Epithelial cell of esophagus (primary cell): Measurements from ENCODE around the gene ARRDC5.

Experiments used
- DNase-seq: peaks from one replicate; pipeline ENCODE4 v3.0.0; 2010; ENCODE audit warnings: low read depth
- H3K4me3 ChIP-seq: 2 replicates; pipeline ENCODE4 v1.5.1; 2011; ENCODE audit warnings: mild to moderate bottlenecking, low read length, control low read depth
- TF ChIP-seq, protein P1 (sequence below): IDR thresholded peaks from 2 replicates; pipeline ENCODE4 v1.5.1; 2011; ENCODE audit warnings: low read depth, mild to moderate bottlenecking, low read length, control low read depth, inconsistent platforms; ENCODE audit not compliant: insufficient read depth; ENCODE audit errors: missing control alignments

The ARRDC5 gene

DNA sequence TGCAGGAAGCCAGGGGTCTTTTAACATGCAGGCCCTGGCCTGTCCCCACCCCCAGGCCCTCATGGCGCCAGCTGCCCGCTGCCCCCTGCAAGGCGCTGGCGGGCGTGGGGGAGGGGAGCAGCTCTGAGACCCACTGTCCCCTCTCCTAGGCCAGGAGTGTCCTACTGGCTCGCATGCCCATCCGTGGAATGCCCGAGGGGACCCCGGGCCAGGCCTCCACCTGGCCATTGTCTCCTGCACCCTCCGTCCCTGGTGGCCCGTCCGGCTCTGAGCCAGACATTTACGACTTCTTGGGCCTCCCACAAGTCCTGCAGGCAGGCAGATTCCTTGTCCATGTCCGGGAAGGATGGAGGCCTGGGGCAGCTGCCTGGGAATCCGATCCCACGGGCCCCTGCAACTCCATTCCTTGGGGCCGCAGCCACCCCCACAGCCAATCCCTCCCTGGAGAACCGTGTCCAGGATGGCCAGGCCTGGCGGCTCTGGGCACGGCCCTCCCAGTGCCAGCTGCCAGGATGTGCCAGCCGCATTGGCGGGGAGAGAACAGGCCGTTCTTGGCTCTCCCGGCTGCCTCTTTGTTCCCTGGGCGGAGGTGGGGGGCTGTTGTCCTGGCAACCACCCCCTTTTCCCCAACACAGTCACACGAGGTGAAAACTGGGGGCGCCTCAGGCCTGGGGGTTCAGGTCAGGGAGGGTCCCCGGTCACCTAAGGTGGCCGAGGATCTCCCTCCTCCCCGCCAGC, 24.8 kb downstream of the ARRDC5 start:
- no peak for DNase-seq
- TF ChIP-seq, protein P1, sequence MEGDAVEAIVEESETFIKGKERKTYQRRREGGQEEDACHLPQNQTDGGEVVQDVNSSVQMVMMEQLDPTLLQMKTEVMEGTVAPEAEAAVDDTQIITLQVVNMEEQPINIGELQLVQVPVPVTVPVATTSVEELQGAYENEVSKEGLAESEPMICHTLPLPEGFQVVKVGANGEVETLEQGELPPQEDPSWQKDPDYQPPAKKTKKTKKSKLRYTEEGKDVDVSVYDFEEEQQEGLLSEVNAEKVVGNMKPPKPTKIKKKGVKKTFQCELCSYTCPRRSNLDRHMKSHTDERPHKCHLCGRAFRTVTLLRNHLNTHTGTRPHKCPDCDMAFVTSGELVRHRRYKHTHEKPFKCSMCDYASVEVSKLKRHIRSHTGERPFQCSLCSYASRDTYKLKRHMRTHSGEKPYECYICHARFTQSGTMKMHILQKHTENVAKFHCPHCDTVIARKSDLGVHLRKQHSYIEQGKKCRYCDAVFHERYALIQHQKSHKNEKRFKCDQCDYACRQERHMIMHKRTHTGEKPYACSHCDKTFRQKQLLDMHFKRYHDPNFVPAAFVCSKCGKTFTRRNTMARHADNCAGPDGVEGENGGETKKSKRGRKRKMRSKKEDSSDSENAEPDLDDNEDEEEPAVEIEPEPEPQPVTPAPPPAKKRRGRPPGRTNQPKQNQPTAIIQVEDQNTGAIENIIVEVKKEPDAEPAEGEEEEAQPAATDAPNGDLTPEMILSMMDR = no peak
- H3K4me3 ChIP-seq = no peak overlapping the region

DNA sequence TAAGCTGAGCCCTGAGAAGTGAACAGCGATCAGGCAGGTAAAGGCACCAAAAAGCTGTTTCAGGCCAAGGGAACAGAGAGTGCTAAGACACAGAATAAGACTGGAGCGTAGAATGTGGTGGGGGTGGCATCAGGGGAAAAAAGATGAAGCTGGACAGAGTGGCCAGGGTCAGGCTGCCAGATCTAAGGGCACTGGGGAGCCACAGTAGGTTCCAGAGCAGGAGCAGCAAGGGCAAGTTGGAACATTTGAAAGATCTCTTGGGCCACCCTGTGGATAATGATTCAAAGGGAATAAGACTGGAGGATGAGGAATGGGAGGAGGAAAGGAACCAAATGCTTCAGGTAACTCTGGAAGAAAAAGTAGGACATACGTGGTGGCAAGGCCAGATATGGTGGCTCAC, 28.8 kb downstream of the ARRDC5 start:
- no peak overlapping the region for H3K4me3 ChIP-seq
- no peak for DNase-seq
- TF ChIP-seq, protein P1 = no peak

DNA sequence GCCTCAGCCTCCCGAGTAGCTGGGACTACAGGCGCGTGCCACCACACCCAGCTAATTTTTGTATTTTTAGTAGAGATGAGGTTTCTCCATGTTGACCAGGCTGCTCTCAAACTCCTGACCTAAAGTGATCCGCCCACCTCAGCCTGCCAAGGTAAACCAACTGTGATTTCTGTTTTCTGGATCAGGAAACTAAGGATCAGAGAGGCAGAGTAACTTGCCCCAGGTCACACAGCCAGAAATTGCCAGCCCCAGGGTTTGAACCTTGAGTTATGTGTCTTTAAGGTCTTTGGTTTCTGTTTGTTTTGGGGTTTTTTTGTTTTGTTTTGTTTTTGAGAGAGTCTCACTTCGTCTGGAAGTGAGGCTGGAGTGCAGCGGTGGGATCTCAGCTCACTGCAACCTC, 31.0 kb downstream of the ARRDC5 start:
- no peak overlapping the region for H3K4me3 ChIP-seq
- TF ChIP-seq, protein P1 = no peak
- no peak for DNase-seq

DNA sequence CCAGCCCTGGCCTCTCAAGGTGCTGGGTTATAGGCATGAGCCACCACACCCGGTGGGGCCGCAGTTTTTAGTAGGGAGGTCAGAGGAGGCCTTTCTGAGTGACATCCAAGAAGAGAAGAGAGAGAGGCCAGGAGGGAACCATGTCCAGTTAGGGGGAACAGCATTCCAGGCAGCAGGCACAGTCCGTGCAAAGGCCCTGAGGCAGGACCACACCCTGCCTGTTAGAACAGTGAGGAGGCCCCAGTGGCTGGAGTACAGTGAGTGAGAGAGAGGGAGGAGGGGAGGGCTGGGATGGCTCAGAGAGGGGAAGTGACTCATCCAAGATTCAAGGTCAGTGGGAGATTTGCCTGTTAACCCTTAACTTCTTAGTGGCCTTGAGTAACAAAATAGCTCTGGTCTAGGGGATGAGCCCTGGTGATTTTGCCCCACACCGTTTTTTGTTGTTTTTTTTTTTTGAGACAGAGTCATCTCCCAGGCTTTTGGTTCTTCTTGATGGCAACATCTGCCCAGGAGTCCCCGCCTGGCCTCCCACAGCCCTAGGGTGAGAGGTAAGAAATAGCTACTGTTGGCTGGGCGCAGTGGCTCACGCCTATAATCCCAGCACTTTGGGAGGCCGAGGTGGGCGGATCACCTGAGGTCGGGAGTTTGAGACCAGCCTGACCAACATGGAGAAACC, 32.5 kb downstream of the ARRDC5 start:
- TF ChIP-seq, protein P1 = no peak
- no peak overlapping the region for H3K4me3 ChIP-seq
- DNase-seq = peak; percentile 93

DNA sequence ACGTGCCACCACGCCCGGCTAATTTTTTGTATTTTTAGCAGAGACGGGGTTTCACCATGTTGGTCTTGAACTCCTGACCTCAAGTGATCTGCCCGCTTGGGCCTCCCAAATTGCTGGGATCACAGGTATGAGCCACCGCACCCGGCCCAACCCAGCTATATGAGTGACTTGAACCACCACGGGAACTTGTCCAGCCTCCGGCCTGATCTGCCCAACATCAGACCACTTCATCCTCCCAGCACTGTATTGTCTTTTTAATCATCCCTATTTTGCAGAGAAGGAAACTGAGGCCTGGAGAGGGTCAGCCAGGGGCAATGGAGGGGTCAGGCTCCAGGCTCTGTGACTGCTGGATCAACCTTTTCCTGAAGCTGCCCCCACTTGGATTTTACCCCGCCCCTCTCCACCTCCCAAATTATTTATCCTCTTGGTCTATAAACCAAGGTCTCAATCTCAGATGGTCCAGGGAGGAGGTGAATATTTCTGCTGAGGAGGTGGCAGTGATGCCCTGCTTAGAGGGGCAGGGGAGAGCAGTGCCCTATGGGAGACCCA, 34.3 kb downstream of the ARRDC5 start:
- no peak for DNase-seq
- TF ChIP-seq, protein P1 = no peak
- no peak overlapping the region for H3K4me3 ChIP-seq

DNA sequence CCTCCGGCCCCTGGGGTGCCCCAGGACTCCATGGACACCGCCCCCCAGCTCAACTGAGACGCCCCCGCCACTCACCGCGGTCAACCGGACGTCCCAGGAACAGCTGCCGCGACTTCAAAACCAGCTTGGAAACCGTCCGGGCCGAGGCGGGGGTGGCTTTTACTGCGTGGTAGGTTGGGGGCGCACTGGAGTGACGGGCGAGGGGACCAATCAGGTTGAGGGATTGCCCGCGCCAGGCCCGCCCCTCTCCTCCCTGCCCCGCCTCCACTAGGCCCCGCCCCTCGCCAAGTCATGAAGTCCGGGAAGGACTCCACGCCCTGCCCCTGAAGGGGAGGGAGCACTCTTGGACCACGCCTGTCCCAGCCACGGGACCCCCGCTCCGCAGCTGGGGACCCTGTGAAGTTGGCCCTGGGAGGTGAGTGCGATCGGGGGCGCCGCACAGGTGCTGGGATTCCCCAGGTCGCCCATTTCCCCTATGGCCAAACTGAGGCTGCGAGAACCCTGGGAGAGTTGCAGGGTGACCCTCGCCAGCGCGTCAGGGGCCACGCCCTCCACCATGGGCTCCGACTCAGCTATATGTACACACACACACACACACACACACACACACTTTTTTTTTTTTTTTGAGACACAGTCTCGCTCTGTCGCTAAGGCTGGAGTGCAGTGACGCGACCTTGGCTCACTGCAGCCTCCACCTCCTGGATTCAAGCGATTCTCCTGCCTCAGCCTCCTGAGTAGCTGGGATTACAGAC, 35.0 kb downstream of the ARRDC5 start, which contains the start of gene PLIN3:
TSS of gene PLIN3 (minus strand) at position 134 of the 752 bp plus-strand sequence. CDS start 6,273 bp downstream, outside the sequence.
- TF ChIP-seq, protein P1 = no peak
- peak within 1 kb of the TSS; percentile 88 for H3K4me3 ChIP-seq
- peak; percentile 96 for DNase-seq
